ENCODE results near the gene TEX9.
"Not testable (repeated sequence)": the region's sequence is repeated elsewhere in the genome, so short reads cannot be mapped to it uniquely, and the experiment has no call there.

The TEX9 gene

GRCh38 chr15:56366211-56366610 is 985 bp downstream of the TEX9 start:
- DNase-seq (ENCODE audit: low read depth in 3 of 3): no peak

- no peak for DNase-seq (ENCODE audit: low read depth in 3 of 3)
These were observed 1.9 kb downstream of the TEX9 start for GRCh38 chr15:56367156-56367555.

- no peak for DNase-seq (ENCODE audit: low read depth in 3 of 3)
These were observed 4.0 kb downstream of the TEX9 start for GRCh38 chr15:56369234-56369633.

GRCh38 chr15:56371495-56372147 is 6.4 kb downstream of the TEX9 start:
- no peak for DNase-seq (ENCODE audit: low read depth in 3 of 3)

- DNase-seq (ENCODE audit: low read depth in 3 of 3): not testable (repeated sequence)
These were observed 9.5 kb downstream of the TEX9 start for GRCh38 chr15:56374693-56375092.

GRCh38 chr15:56377822-56378221 is 12.6 kb downstream of the TEX9 start:
- not testable (repeated sequence) for DNase-seq (ENCODE audit: low read depth in 3 of 3)

- DNase-seq (ENCODE audit: low read depth in 3 of 3): no peak
These were observed 17.8 kb downstream of the TEX9 start for GRCh38 chr15:56383010-56383409.

GRCh38 chr15:56385908-56386307 is 20.7 kb downstream of the TEX9 start:
- DNase-seq (ENCODE audit: low read depth in 3 of 3): no peak

- DNase-seq (ENCODE audit: low read depth in 3 of 3): no peak
These were observed 25.6 kb downstream of the TEX9 start for GRCh38 chr15:56390739-56391267.

GRCh38 chr15:56393277-56393676 is 28.1 kb downstream of the TEX9 start:
- DNase-seq (ENCODE audit: low read depth in 3 of 3): no peak

GRCh38 chr15:56394909-56395308 is 29.7 kb downstream of the TEX9 start:
- no peak for DNase-seq (ENCODE audit: low read depth in 3 of 3)

GRCh38 chr15:56397325-56397724 is 32.1 kb downstream of the TEX9 start:
- not testable (repeated sequence) for DNase-seq (ENCODE audit: low read depth in 3 of 3)

- not testable (repeated sequence) for DNase-seq (ENCODE audit: low read depth in 3 of 3)
These were observed 34.0 kb downstream of the TEX9 start for GRCh38 chr15:56399209-56399608.

GRCh38 chr15:56410721-56411120 is 45.5 kb downstream of the TEX9 start:
- DNase-seq (ENCODE audit: low read depth in 3 of 3): no peak

GRCh38 chr15:56411122-56411749 is 46.0 kb downstream of the TEX9 start:
- DNase-seq (ENCODE audit: low read depth in 3 of 3): no peak

- DNase-seq (ENCODE audit: low read depth in 3 of 3): not testable (repeated sequence)
These were observed 48.0 kb downstream of the TEX9 start for GRCh38 chr15:56413114-56413733.

GRCh38 chr15:56425276-56425675 is 60.0 kb downstream of the TEX9 start:
- DNase-seq (ENCODE audit: low read depth in 3 of 3): no peak

- no peak for DNase-seq (ENCODE audit: low read depth in 3 of 3)
These were observed 60.8 kb downstream of the TEX9 start for GRCh38 chr15:56425976-56426375.

- DNase-seq (ENCODE audit: low read depth in 3 of 3): no peak
These were observed 63.7 kb downstream of the TEX9 start for GRCh38 chr15:56428821-56429458.

- no peak for DNase-seq (ENCODE audit: low read depth in 3 of 3)
These were observed 67.1 kb downstream of the TEX9 start for GRCh38 chr15:56432304-56432703.

- no peak for DNase-seq (ENCODE audit: low read depth in 3 of 3)
These were observed 75.1 kb downstream of the TEX9 start for GRCh38 chr15:56440214-56440770.

- no peak for DNase-seq (ENCODE audit: low read depth in 3 of 3)
These were observed 77.1 kb downstream of the TEX9 start for GRCh38 chr15:56442354-56442753.
